Calu3 (cell line): ENCODE results near the gene DIS3. TPM values are rescaled to one million over a fixed set of nuclear protein-coding genes. Genes with fewer than 3 reads are reported as not detected.
A peak's percentile ranks its signal among the peaks of the same experiment; 100 is the strongest.

Experiments
- BruUV-seq: library from RNA; stranded (reverse); fragments of 400-500 nt; replicated peaks from 2 replicates; lab custom pipeline; 2021; lab: Mats Ljungman, UMichigan
- CTCF ChIA-PET: fragments of 300-600 bp; sonication (Branson Sonifier 250); formaldehyde crosslinking; loops from one replicate; lab custom pipeline; 2022; ENCODE audit warnings: antibody characterized with exemption; lab: Charles Lee
- DNase-seq: peaks from one replicate; pipeline ENCODE4 v3.0.0; 2022
- H3K27ac Mint-ChIP-seq: one replicate; pipeline ENCODE4 v1.8.0; 2022; ENCODE audit warnings: mixed read lengths; ENCODE audit not compliant: unreplicated experiment
- H3K27me3 Mint-ChIP-seq: one replicate; pipeline ENCODE4 v1.8.0; 2022; ENCODE audit warnings: mixed read lengths; ENCODE audit not compliant: unreplicated experiment
- H3K36me3 Mint-ChIP-seq: one replicate; pipeline ENCODE4 v1.8.0; 2022; ENCODE audit warnings: mild to moderate bottlenecking, moderate library complexity, mixed read lengths; ENCODE audit not compliant: insufficient read depth, unreplicated experiment
- H3K4me1 Mint-ChIP-seq: one replicate; pipeline ENCODE4 v1.8.0; 2022; ENCODE audit warnings: mild to moderate bottlenecking, low read depth, mixed read lengths; ENCODE audit not compliant: unreplicated experiment
- H3K4me3 Mint-ChIP-seq: one replicate; pipeline ENCODE4 v1.8.0; 2022; ENCODE audit warnings: mild to moderate bottlenecking, low read depth, moderate library complexity, mixed read lengths; ENCODE audit not compliant: unreplicated experiment
- H3K9me3 Mint-ChIP-seq: one replicate; pipeline ENCODE4 v1.8.0; 2022; ENCODE audit warnings: low read depth, mixed read lengths; ENCODE audit not compliant: unreplicated experiment
- intact Hi-C: fragments of 100-400 bp; cut with micrococcal nuclease; formaldehyde crosslinking; loops from one replicate; pipeline ENCODE4 v1.10.0; 2022; ENCODE audit not compliant: unreplicated experiment
- total RNA-seq: library from RNA; stranded (reverse); gene quantifications from 2 replicates; pipeline ENCODE4 v1.2.3, GENCODE V29; 2022
- TF ChIP-seq, protein P1 (sequence below): fragments of 200-600 bp; IDR thresholded peaks from one replicate; pipeline ENCODE4 v1.8.0; 2022; ENCODE audit warnings: antibody characterized with exemption; ENCODE audit not compliant: unreplicated experiment

The DIS3 gene
- total RNA-seq, 1 experiment from 2014 or later = 16.5 TPM

DNA sequence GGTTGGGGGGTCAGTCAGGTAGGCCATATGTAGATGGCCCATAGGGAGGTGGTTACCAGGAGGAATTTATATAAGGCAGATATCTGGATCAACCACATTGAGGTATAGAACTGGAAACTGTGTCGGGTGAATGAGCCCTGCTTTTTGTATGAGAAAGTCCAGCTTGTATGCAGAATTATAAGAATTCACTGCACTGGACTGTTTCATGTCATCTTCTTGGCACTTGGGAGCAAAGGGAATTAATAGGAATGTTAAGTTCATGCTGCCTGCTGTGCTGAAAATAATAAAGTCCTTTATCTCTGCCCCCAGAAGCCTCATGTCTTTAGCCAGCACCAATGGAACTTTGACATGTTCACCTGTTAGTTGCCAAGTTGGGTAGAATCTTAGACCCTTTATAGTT is 41.7 kb downstream of the DIS3 start:
- CTCF ChIA-PET = no interaction called here
- intact Hi-C loops = no loop called here
- Mint-ChIP-seq H3K4me3 (no peak overlapping the region), H3K27ac (no peak overlapping the region), H3K4me1 (no peaks in the 10 kb centered on the region), H3K9me3 (no peaks in the 10 kb centered on the region), H3K27me3 (no peaks in the 10 kb centered on the region), H3K36me3 (no peaks in the 10 kb centered on the region)
- TF ChIP-seq, protein P1, sequence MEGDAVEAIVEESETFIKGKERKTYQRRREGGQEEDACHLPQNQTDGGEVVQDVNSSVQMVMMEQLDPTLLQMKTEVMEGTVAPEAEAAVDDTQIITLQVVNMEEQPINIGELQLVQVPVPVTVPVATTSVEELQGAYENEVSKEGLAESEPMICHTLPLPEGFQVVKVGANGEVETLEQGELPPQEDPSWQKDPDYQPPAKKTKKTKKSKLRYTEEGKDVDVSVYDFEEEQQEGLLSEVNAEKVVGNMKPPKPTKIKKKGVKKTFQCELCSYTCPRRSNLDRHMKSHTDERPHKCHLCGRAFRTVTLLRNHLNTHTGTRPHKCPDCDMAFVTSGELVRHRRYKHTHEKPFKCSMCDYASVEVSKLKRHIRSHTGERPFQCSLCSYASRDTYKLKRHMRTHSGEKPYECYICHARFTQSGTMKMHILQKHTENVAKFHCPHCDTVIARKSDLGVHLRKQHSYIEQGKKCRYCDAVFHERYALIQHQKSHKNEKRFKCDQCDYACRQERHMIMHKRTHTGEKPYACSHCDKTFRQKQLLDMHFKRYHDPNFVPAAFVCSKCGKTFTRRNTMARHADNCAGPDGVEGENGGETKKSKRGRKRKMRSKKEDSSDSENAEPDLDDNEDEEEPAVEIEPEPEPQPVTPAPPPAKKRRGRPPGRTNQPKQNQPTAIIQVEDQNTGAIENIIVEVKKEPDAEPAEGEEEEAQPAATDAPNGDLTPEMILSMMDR = no peak
- BruUV-seq = no TSS peak
- no peak for DNase-seq

DNA sequence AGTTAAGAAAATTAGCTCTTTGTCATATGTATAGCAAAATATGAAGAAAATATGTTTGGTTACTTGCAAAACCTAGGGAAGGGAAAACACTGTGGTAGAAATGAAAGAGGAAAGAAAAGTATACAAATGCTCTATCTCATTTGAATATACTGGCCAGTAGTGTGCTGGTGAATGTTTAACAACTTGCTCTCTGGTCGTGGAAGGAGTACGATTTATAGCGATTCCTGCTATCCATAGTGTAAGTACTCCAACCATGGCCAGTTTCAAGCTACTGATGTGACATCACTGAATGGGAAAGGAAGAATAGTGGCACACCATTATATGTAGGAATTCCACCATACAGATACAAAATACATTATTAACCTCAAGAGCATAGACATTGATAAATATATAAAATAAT is 44.7 kb downstream of the DIS3 start:
- Mint-ChIP-seq H3K4me1 (no peaks in the 10 kb centered on the region), H3K9me3 (no peaks in the 10 kb centered on the region), H3K27ac (no peak overlapping the region), H3K36me3 (no peaks in the 10 kb centered on the region), H3K4me3 (no peak overlapping the region), H3K27me3 (no peaks in the 10 kb centered on the region)
- CTCF ChIA-PET = no interaction called here
- TF ChIP-seq, protein P1 = no peak
- no TSS peak for BruUV-seq
- intact Hi-C loops = no loop called here
- DNase-seq = no peak

DNA sequence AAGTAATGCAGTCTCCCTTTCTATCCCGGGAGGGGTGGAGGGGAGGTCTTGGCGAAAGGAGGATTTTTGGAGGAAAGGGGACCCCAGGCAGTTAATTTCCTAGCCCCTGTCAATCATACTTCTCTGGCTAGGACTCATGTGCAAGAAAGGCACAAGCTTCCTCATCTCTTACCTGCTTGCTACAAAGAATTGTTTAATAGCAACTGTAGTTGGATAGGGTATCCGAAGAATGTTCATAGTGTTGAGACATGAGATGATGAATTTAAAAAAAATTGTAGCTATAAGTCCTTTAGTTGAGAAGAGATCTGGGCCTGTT is 53.5 kb downstream of the DIS3 start:
- intact Hi-C loops = no loop called here
- Mint-ChIP-seq H3K9me3 (no peaks in the 10 kb centered on the region), H3K4me1 (peaks cover 9% of the 10 kb centered on the region), H3K36me3 (peaks cover 22% of the 10 kb centered on the region), H3K27ac (no peak overlapping the region), H3K27me3 (no peaks in the 10 kb centered on the region), H3K4me3 (peak overlapping the region; percentile 68)
- CTCF ChIA-PET = no interaction called here
- DNase-seq = no peak
- no TSS peak for BruUV-seq
- TF ChIP-seq, protein P1 = no peak

DNA sequence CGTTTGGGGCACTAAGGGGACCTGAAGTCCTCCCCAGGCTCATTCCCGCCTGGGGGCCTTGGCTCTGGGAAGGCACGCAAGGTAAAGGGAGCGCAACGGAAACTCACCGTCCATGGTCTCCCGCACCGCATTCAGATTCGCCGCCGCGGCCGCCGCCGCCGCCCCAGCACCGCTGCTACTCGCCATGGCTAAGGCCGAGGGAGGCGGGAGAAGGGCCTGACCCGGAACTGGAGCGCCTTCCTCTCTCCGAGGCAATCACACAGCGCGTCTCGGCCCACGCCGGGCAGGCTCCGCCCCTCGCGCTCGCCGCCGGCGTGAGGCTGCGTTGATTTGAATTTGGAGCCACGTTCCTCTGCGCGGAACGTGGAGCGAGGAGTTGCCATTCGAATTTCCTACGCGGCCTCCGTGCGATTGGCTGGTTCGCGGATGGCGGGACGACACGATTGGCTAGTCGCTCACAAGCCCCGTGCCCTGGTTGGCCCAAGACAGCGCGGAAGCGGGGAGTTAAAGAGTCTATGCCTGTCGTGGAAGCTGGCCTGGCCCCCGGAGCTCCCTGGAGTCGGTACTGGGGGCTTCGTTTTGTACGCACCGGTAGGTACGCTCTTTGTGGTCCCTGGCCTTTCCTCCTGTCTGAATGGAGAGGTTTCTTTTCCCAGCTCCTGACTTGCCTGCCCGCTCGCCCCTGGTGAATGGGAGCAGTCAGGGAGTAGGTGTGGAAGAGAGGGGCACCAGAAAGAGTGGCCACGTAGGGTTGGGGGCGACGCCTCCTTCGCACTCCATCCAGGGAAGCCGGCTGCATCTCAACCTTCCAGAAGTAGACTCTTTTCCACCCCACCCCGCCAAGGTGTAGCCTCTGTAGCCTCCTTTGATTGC is 54.0 kb downstream of the DIS3 start, which contains the start of the genes BORA and MZT1:
BORA (plus strand) TSS at position 507 of the 873 bp plus-strand sequence. CDS start 1,018 bp downstream, outside the sequence.
MZT1 (minus strand) TSS at position 213 of the 873 bp plus-strand sequence; CDS start at position 186, 27 bp downstream.
- peaks cover 15% of the 10 kb centered on the region for H3K4me1 Mint-ChIP-seq
- H3K36me3 Mint-ChIP-seq = peaks cover 26% of the 10 kb centered on the region
- peak within 1 kb of the TSS; percentile 68 for H3K4me3 Mint-ChIP-seq
- no TSS peak for BruUV-seq
- DNase-seq = peak; percentile 79
- H3K27me3 Mint-ChIP-seq = no peaks in the 10 kb centered on the region
- CTCF ChIA-PET = no interaction called here
- TF ChIP-seq, protein P1 = no peak
- intact Hi-C loops = no loop called here
- peaks cover 3% of the 10 kb centered on the region for H3K9me3 Mint-ChIP-seq
- H3K27ac Mint-ChIP-seq = peak within 1 kb of the TSS; percentile 42
